H1 (cell line): Measurements from ENCODE around the gene GADD45GIP1.

Experiments
- CTCF ChIP-seq, 3 experiments: IDR thresholded peaks; 1 replicate in 2 of 3; 2 replicates in 1 of 3; pipeline versions ENCODE4 v1.5.1 to v1.6.1; 2011; ENCODE audit warnings: low read length in 3 of 3, mild to moderate bottlenecking in 3 of 3, inconsistent platforms in 2 of 3, low read depth in 1 of 3, moderate library complexity in 1 of 3; ENCODE audit not compliant: insufficient read depth in 1 of 3; ENCODE audit errors: control extremely low read depth in 1 of 3
- POLR2AphosphoS5 ChIP-seq: IDR thresholded peaks from 2 replicates; pipeline ENCODE4 v1.6.1; 2011; ENCODE audit warnings: low read depth, low read length
- YY1 ChIP-seq: IDR thresholded peaks from 2 replicates; pipeline ENCODE4 v1.6.1; 2011; ENCODE audit warnings: low read depth, mild to moderate bottlenecking, low read length

DNA sequence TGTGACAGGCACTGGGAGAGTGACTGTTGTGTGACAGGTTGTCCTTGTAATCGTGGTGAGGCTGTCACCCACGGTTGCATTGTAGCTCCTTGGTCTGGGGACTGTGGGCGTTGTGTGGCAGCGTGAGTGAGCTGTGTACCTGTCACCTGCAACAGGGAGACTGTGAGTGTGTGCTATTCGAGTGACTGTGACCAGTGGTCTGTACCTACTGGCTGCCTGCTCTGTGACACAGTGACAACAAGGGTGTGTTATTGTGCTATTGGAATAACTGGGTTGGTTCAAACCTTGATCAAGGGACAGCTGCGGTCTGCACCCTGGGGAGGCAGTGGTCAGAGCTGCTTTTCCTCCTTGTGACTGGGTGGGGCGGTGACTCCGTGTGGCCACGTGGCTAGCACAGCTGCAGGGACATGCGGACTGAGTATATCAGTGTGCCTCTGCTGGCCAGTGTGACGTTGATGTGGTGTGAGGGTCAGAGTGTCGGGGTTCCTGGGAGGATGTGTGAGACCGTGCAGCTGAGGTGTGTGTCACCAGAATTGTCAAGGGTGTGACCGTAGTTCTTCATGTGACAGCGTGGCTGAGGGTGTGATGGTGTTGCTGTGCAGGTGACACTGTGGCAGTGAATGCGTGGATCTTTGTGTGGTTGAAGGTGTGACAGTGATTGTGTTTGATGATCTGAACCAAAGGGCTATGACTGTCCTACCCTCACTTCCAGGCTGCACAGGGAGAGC, 28.2 kb upstream of the GADD45GIP1 start:
- TF ChIP-seq CTCF (IDR thresholded peaks at IDR 0.05; ENCODE audit: control extremely low read depth in 1 of 3, insufficient read depth in 1 of 3, low read depth in 1 of 3, low read length in 3 of 3) (no peak), YY1 (no peak), POLR2AphosphoS5 (no peak)
